NCI-H526 treated with DMSO at 0.1 percent for 48 hours (cell line): ENCODE results near the gene OLFM1.
"Not testable (repeated sequence)": the region's sequence is repeated elsewhere in the genome, so short reads cannot be mapped to it uniquely, and the experiment has no call there.

ENCODE experiments used
- DNase-seq: peaks from one replicate; lab custom pipeline; 2025; lab: John Stamatoyannopoulos, UW

OLFM1 gene

GRCh38 chr9:135060461-135061116 is 26.9 kb upstream of the OLFM1 start:
- no peak for DNase-seq

- no peak for DNase-seq
Observed at GRCh38 chr9:135061441-135061840, 26.0 kb upstream of the OLFM1 start.

DNA sequence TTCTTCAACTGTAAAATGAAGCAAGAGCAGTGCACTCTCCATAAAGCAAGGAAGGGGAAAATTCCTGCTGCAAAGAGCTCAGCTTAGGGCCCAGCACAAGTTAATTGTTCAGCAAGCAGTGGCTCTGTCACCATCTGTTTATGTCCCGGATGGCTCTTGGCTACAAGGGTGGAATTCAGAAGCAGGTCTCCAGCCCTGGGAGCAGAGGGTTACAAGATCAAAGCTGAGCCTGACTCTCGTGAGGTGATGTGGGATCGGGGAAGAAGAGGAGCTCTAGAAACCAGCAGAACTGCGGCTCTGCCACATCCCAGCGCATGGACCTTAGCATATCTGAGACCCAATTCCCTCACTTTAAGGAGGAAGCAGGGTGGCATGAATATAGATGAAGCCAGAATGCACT is 25.2 kb upstream of the OLFM1 start:
- no peak for DNase-seq

DNA sequence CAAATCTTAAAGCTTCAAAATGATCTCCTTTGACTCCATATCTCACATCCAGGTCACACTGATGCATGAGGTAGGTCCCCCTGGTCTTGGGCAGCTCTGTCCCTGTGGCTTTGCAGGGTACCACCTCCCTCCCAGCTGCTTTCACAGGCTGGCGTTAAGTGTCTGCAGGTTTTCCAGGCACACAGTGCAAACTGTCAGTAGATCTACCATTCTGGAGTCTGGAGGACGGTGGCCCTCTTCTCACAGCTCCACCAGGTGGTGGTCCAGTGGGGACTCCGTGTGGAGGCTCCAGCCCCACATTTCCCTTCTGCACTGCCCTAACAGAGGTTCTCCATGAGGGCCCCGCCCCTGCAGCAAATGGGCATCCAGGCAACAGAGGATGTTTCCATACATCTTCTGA is 24.0 kb upstream of the OLFM1 start:
- not testable (repeated sequence) for DNase-seq

DNA sequence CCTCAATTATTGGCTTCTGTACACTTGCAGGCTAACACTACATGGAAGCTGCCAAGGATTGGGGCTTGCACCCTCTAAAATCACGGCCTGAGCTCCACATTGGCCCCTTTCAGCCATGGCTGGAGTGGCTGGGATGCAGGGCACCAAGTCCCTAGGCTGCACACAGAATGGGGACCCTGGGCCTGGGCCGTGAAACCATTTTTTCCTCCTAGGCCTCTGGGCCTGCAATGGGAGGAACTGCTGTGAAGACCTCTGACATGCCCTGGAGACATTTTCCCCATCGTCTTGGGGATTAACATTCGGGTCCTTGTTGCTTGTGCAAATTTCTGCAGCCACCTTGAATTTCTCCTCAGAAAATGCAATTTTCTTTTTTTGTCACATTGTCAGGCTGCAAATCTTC is 23.6 kb upstream of the OLFM1 start:
- DNase-seq = not testable (repeated sequence)

DNA sequence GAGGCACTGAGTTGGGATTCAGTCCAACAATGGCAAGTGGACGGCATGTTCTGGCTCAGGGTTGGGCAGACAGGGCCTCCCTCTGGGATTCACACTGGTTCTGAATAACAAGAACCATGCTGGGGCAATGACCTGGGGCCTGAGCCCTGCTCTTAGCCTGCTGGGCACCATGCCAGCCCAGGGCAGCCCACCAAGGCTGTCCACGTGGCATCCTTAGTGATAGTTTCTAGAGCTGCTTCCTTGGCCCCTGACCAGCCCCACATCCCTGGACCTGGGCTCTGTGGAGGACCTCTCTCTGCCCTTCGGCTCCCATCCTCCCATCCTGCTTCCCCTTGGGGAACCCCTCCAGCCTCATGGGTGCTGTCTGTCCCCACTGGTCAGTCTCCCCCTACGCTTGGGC is 22.3 kb upstream of the OLFM1 start:
- no peak for DNase-seq

- DNase-seq = no peak
Observed at GRCh38 chr9:135065804-135066203, 21.7 kb upstream of the OLFM1 start.

DNA sequence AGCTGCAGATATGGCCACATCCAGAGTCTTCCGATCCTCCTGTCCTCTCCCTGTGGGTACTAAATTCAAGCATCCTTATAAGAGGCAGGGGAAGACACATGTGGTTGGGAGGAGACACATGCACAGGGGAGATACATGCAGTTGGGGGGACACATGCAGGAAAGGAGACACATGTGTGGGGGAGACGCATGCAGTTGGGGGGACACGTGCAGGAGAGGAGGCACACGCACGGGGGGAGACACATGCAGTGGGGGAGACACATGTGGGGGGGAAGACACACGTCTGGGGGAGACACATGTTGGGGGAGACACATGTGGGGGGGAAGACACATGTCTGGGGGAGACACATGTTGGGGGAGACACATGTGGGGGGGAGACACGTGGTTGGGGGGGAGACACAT is 21.2 kb upstream of the OLFM1 start:
- no peak for DNase-seq

DNA sequence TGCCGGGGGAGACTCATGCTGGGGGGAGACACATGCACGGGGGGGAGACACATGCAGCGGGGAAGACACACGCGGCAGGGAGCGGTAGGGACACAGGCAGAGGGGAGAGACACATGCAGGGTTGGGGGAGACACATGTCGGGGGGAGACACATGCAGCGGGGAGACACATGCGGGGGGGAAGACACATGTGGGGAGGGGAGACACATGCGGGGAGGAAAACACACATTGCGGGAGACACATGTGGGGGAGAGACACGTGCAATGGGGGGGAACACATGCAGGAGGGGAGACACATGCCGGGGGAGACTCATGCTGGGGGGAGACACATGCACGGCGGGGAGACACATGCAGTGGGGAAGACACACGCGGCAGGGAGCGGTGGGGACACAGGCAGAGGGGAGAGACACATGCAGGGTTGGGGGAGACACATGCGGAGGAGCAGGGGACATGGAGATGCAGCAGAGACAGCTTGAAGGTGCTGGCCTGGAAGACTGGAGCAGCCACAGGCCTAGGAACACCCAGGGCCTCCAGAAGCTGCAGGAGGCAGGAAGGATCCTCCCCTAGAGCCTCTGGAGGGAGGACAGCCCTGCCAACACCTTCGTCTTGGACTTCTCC is 20.3 kb upstream of the OLFM1 start:
- no peak for DNase-seq

GRCh38 chr9:135068776-135069415 is 18.6 kb upstream of the OLFM1 start:
- DNase-seq = no peak

GRCh38 chr9:135069558-135070197 is 17.8 kb upstream of the OLFM1 start:
- no peak for DNase-seq

DNA sequence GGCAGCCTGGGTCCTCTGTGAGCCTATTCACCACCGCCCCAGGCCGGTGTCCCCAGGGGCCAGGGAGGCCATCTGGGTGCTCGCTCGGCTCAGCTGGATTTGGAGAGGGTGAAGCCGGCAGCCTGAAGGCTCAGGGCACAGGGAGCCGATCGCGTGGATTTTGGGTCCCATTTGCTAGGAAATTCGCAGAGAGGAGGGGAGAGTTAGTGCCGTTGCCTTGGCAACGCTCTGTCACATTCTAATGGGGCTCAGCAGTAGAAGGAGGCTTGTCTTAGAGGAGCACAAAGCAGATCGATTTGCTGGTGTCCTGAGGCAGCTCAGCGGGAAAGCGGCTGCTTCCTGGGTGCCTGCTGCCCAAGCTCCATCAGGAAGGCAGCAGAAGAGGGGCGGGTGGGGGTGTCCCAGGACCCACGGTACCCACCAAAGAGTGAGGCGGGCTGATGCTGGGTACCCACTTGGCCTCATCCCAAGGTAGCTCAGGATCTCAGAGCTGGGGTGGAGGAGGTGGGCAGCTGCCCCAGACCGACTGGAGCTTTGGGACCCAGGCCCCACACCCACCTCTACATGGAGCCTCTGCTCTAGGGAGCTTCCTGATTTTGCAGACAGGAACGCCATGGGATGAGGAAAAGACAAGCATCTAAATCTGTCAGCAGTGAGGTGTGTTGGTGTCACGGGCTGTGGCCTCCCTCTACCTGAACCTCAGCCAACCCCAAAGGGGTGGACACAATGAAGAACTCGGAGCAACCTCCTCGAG is 17.1 kb upstream of the OLFM1 start:
- DNase-seq = no peak

- no peak for DNase-seq
Observed at GRCh38 chr9:135070964-135071735, 16.3 kb upstream of the OLFM1 start.

DNA sequence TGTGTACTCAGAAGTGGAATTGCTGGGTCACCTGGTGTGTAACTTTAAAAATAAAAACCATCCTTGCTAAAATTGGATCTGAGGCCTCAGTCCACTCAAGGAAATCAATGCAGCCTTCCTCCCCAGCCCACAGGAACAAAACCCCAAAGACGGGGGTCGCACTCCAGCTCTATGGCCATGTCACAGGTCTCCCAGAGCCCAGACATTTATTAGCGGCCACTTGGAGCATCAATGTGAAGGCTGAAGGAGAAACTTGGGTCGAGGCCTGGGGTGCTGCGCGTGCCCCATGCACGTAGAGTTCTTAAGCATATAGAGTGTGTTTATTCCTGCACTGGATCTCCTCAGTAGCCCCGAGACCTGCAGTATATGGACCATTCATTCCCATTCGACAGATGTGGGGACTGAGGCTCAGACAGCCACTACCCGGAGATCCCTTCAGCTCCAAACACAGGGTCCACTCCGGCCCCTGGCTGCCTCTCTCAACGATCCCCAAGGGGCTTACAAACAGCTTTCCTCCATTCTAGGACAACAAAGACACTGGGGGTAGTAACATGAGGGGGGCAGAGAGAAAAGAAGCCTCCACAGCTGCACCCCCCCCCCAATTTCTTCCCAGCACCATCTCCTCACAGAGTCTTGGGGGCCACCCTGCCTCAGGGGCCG is 14.3 kb upstream of the OLFM1 start:
- DNase-seq = no peak

DNA sequence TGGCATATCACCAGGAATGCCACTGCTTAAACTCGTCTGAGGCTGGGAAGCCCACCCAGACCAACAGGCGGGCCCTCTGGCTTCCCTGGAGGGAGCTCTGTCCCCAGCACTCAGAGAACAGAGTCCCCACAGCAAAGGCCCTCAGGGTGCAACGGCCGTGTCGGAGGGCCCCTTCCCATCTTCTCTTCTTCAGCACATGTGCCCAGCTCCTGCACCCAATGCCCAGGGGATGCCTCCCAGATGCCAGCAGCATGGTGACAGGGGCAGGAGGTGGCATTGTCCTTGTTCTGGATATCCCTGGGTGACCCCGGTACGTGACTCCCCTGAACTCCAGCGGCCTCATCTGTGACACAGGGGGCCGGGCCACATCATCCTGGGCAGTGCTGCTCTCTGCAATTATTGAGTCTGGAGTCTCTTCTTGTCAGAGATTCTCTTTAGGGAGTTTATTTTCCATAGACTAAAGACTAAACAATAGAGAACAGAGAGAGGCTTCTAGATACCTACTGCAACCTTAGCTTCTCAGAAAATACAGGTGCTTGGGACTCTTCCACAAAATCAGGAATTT is 13.6 kb upstream of the OLFM1 start:
- no peak for DNase-seq

DNA sequence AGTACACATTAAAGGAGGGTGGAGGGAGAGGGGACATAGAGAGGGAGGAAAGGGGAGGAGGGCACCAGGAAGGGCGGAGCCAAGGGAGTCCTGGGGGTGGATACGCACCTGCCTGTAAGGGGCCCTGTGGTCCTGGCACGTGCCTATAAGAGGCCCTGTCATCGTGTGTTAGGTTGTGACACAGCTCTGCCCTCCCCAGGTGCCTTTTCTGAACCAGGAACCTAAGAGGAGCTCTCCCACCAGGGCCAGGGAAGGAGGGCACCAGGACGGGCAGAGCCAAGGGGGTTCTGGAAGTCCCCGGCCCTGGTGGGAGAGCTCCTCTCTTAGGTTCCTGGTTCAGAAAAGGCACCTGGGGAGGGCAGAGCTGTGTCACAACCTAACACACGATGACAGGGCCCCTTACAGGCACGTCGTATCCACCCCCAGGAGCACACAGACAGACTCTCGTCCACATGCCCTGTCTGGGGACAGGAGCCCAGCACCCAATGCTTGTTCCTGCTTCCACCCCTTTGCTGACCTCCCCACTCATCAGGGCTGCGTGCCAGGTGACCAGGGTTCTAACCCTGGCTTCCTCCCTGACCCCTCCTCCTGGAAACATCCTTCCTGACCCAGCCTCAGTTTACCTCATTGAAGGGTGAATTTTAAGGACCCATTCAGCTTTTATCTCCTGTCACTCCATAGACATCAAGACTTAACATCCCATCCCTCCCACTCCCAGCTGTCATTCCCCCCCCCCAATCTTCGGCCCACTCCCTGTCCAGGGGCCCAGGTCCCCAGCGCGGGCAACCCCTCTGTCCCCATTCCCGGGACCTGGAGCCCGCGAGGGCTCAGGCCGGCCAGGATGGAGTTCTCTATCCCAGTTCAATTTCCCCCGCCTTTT is 12.9 kb upstream of the OLFM1 start:
- no peak for DNase-seq

GRCh38 chr9:135075234-135076142 is 12.0 kb upstream of the OLFM1 start:
- DNase-seq = no peak

GRCh38 chr9:135076143-135076875 is 11.2 kb upstream of the OLFM1 start:
- DNase-seq = no peak
